Activated CD8-positive, alpha-beta memory T cell treated with anti-CD3 and anti-CD28 coated beads, Interleukin-2, amount 50 U/mL, for 48 hours (primary cell): Measurements from ENCODE around the gene EGLN3.
"Not testable (repeated sequence)": the region's sequence is repeated elsewhere in the genome, so short reads cannot be mapped to it uniquely, and the experiment has no call there.

Experiments used
- DNase-seq: peaks from one replicate; pipeline ENCODE4 v3.0.0-alpha.2; 2020

Gene EGLN3

GRCh38 chr14:33950320-33951182 lies at the start of gene EGLN3:
Gene EGLN3 (minus strand): TSS chr14:33951074. CDS start chr14:33950752, 322 bp downstream.
- DNase-seq, result peak; percentile 84

- no peak for DNase-seq
Measured at GRCh38 chr14:34000396-34000795, 49.5 kb upstream of the EGLN3 start.

GRCh38 chr14:33999771-34000291 lies 49.0 kb upstream of the EGLN3 start:
- DNase-seq, result no peak

DNA sequence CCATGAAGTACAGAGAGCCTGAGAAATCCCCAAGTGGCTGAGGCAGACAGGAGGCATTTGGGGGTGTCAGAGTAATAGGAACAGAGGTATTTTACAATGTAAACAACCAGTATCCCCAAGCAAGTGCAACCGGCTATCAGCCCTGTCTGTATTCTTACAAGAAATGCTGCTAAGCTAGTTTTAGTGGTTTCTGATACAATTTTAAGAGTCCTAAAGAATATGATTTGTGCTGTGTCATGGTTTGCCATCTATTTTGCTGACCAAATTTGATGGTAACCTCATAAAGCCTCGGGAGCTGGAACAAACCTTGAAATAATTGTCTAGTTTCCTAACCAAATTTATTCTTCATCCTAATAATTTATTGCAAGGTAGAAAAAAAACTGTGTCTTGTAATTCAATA lies 46.7 kb upstream of the EGLN3 start:
- DNase-seq, result no peak

DNA sequence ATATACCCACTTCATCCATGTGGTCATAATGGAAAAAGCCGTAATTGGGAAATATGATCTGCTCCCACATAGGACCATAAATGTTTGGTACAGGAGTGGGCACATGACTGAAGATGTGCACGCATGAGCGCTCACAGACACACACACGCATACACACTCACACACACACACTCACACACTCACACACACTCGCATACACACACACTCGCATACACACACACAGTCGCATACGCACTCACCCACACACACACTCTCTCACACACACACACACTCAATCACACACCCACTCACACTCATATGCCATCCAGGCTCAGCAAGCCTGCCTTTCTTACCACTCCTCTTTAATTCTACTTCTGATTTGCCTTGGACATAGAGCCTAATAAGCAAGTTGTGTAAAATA lies 45.6 kb upstream of the EGLN3 start:
- DNase-seq, result no peak

- no peak for DNase-seq
Measured at GRCh38 chr14:33993246-33993645, 42.4 kb upstream of the EGLN3 start.

DNA sequence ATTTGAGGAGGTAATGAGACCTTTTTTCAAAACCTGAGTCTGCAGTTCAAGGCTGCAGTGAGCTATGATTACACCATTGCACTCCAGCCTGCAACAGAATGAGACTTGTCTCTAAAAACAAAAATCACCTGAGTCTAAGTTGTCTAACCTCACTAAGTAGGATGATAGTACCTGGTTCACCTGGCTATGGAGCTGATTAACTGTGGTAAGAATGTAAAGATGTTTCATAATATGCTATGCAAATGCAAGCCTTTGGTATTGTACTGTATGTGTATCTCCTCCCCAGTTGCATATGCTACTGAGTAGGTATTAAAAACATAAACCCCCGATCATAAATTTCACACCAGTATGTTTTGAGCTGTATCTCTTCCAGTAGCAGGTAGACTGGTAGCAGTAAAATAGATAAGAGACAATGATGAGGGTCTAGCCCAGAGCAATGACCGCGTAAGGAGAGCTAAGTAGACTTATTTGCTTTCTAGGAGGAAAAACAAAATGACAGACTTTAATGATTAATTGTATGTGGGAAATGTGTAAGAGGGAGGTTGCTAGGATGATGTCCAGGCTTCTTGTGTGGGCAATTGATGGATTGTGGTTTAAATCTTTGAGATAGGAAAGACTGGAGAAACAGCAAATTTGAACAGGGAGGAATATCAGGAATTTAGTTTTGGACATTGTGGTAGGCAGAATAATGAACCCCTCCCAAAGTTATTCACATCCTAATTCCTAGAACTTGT lies 41.6 kb upstream of the EGLN3 start:
- no peak for DNase-seq

- DNase-seq, result no peak
Measured at GRCh38 chr14:33990790-33991189, 39.9 kb upstream of the EGLN3 start.

- DNase-seq, result no peak
Measured at GRCh38 chr14:33987565-33988080, 36.7 kb upstream of the EGLN3 start.

- DNase-seq, result no peak
Measured at GRCh38 chr14:33986804-33987203, 35.9 kb upstream of the EGLN3 start.

- no peak for DNase-seq
Measured at GRCh38 chr14:33985242-33985641, 34.4 kb upstream of the EGLN3 start.

DNA sequence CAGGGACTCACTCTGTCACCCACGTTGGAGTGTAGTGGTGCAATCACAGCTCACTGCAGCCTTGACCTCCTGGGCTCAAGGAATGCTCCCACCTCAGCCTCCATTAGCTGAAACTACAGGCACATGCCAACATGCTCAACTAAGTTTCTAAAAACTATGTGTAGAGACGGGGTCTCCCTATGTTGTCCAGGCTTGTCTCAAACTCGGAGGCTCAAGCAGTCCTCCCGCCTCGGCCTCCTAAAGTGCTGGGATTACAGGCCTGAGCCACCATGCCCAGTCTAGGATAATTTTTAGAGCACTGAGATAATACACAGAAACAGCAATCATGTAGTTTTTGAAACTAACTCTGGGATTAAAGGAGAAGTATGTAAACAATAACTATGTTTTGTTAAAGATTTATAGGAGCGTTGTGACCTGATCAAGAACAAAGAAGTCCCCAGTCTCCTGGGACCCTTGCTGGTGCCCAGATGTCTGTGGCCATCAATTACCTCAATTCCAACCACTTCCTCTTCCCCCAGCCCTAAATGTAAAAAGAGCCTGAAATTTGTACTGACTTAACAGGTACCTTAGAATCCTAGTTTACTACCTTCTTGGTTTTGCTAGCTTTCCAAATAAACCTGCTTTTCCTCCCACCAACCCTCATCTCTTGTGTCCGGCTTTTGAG lies 28.9 kb upstream of the EGLN3 start:
- DNase-seq, result no peak

DNA sequence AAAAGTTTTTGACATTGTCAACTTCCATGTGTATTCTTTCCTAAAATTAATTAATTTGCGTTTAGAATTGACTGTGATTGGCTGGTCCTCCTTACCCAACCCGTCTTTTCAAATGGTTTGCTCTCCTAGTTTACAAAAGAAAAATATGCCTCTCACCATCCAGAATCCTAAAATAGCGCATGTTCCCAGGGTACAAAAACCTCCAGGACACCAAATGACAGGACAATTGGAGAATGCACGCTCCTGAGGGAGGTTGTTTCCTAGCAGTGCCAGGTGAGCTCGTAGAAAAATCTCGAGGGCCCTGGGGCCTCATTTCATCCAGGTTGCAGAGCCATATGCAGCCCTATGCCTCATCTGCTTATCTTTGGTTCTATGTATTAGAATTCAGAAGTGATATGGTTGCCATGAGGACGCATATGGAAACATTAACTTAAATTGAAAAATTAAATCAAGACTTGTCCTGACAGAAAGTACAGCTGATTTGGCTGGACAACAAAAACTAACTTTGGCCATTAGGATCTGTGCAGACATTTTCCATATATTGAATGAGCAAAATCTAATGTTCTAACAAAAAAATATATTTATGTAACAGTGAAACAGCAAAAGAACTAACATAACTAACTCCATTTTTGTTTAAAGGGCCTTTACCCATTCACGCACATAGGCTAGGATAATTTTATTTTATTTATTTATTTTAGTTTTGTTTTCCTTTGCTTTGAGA lies 28.2 kb upstream of the EGLN3 start:
- DNase-seq, result no peak

DNA sequence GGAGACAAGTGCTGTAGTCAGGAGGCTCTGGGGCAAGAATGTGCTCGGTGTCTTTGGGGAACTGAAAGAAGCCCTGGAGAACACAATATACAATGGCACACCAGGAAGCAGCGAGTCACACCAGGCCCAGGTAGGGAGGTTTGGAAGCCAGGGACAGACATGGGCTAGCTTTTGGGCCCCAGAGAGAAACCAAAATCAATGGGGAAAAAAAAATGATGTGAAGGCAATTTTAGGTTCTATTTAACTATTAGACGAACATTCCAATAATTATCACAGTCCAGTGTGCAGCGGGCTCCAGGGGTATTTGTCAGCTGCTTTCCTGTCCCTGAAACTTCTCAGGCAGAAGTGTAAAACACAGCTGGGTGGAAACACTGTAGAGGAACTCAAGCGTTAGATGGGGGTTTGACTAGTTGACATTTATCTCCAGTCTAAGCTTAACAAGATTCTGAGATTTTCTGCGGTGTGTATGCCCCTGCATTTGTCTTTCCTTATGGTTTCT lies 21.8 kb upstream of the EGLN3 start:
- DNase-seq, result no peak

GRCh38 chr14:33969846-33970245 lies 19.0 kb upstream of the EGLN3 start:
- DNase-seq, result not testable (repeated sequence)

GRCh38 chr14:33968722-33969121 lies 17.8 kb upstream of the EGLN3 start:
- no peak for DNase-seq

GRCh38 chr14:33967138-33967537 lies 16.3 kb upstream of the EGLN3 start:
- no peak for DNase-seq

GRCh38 chr14:33966276-33966675 lies 15.4 kb upstream of the EGLN3 start:
- no peak for DNase-seq

- no peak for DNase-seq
Measured at GRCh38 chr14:33964599-33965317, 13.9 kb upstream of the EGLN3 start.

DNA sequence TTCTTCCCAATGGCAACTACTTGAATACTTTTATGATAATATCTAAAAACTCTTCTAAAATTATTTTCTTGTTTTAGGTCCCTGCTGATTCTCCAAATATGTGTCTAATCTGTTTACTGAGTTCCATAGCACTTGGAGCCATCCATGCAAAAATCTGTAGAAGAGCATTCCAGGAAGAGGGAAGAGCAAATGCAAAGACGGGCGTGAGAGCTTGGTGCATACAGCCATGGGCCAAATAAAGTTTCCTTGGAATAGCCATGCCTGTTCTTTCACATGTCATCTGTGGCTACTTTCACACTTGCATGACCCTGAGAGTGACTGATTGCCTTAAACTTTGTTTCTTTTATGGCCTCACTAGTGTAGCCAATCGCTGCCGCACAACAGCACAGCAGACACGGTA lies 13.0 kb upstream of the EGLN3 start:
- no peak for DNase-seq

DNA sequence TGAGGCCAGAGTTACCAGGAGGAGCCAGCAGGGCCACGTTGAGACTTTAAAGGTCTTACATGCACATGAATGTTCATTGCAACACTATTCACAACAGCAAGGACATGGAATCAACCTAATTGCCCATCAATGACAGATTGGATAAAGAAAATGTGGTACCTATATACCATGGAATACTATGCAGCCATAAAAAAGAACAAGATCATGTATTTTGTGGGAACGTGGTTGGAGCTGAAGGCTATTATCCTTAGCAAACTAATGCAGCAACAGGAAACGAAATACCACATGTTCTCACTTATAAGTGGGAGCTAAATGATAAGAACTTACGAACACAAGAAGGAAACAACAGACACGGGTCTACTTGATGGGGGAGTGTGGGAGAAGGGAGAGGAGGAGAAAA lies 11.6 kb upstream of the EGLN3 start:
- not testable (repeated sequence) for DNase-seq

DNA sequence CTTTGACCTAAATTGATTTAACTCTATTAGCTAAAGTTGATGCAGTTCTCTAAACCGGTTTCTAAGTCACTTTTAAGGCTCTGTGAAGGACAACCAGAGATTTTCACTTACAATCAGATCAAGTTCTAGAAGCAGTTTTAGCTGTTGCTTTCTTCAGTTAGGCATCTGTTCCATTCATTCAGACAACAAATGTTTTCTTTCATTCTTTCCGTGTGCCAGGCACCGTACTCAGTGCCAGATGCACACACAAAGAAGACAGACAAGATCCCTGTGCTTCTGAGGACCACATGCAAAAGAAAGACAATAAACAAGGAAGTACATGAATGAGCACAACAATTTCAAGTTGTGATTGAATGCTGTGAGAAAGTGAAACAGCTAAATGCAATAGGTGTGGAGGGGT lies 11.1 kb upstream of the EGLN3 start:
- no peak for DNase-seq
